ENCODE results near the gene NUMA1. TPM values are rescaled to one million over a fixed set of nuclear protein-coding genes. Genes with fewer than 3 reads are reported as not detected.

Gene NUMA1
- total and polyA plus RNA-seq, 2 of the 8 experiments (the other 6 are each of a cell fraction or from before 2014, with no cell fraction given), result 101 to 107 TPM

DNA sequence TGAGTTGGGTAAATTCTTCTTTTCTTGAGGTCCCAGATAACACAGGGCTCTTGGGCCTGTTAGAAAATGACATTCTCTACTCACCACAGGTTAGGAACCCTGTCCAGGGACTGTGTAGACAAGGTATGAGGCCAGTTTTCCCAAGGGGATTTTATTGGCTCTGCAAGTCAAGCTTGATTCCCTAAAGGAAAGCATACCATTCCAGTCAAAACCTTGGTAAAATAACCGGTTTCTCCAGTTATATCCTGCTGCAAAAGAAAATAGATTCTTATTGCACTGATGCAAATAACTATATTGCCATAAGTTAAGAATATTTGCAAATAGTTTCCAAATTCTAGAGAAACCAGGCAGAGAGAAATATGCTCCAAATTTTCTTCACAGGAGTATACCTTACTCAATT lies 45.6 kb upstream of the NUMA1 start (continued):
- TF ChIP-seq EZH2 (IDR thresholded peaks at IDR 0.05; ENCODE audit: low read depth, low read length, severe bottlenecking), result no peak
- TF ChIP-seq, protein P1, sequence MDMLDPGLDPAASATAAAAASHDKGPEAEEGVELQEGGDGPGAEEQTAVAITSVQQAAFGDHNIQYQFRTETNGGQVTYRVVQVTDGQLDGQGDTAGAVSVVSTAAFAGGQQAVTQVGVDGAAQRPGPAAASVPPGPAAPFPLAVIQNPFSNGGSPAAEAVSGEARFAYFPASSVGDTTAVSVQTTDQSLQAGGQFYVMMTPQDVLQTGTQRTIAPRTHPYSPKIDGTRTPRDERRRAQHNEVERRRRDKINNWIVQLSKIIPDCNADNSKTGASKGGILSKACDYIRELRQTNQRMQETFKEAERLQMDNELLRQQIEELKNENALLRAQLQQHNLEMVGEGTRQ (IDR thresholded peaks at IDR 0.05; ENCODE audit: low read length), result no peak
- no peak for TF ChIP-seq RAD21 (IDR thresholded peaks at IDR 0.05 in 1 of 2, conservative IDR thresholded peaks at IDR 0.05 in 1 of 2; ENCODE audit: low read depth in 2 of 2, low read length in 2 of 2)
